Measurements from ENCODE around the gene APOE. TPM values are rescaled to one million over a fixed set of nuclear protein-coding genes. Genes with fewer than 3 reads are reported as not detected.
A peak's percentile ranks its signal among the peaks of the same experiment; 100 is the strongest.

Gene APOE
- total and polyA plus RNA-seq, 9 of the 15 experiments (the other 6 are each of a cell fraction or from before 2014, with no cell fraction given) = 0.14 to 180 (median 58.1) TPM; not detected in 1

GRCh38 chr19:44955505-44956439 is 50.2 kb downstream of the APOE start (continued):
- TF ChIP-seq ZNF23 (CRISPR knock-in tag; IDR thresholded peaks at IDR 0.05) (no peak), CHD1 (IDR thresholded peaks at IDR 0.05; ENCODE audit: low read length) (peak; percentile 66), SFPQ (IDR thresholded peaks at IDR 0.05; ENCODE audit: low read depth, low read length) (no peak), MTA2 (IDR thresholded peaks at IDR 0.05; ENCODE audit: low read depth) (no peak), FOXK2 (conservative IDR thresholded peaks at IDR 0.05 in 1 of 2, IDR thresholded peaks at IDR 0.05 in 1 of 2; ENCODE audit: low read depth in 2 of 2) (no peak), NFYB (IDR thresholded peaks at IDR 0.05; ENCODE audit: extremely low read depth, insufficient read length) (no peak), KHSRP (IDR thresholded peaks at IDR 0.05) (no peak), ZBTB2 (IDR thresholded peaks at IDR 0.05) (no peak), THAP12 (CRISPR knock-in tag; IDR thresholded peaks at IDR 0.05) (no peak), NEUROD1 (IDR thresholded peaks at IDR 0.05; ENCODE audit: borderline replicate concordance, low read depth, low read length, partially characterized antibody) (no peak), GATA2 (CRISPR knock-in tag; IDR thresholded peaks at IDR 0.05) (no peak)
